Medulla oblongata (tissue), 1 donor: ENCODE measurements around the gene NTM.
"Not testable (repeated sequence)": the region's sequence is repeated elsewhere in the genome, so short reads cannot be mapped to it uniquely, and the experiment has no call there.

ENCODE experiments used
- DNase-seq: peaks from one replicate; pipeline ENCODE4 v3.0.0-alpha.2; 2015; ENCODE audit errors: extremely low spot score

Gene NTM

DNA sequence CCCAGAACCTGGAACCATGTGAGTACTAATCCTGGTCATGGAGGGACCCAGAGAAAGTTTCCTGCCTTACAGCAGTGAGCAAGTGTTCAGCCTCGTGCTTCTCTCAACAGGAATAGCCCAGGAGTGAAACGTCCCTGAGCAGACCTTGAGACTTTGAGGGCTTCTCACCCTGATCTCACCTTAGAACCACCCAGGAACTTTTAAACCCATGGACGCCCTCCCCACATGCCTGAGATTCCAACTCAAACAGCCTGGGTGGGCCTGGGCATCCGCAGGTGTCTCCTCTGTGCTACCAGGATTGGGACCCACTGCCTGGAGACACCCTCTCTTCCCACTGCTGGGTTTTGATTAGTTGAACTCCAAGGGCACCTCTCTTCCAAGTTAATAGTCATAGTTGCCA is 297.2 kb downstream of the NTM start:
- no peak for DNase-seq

GRCh38 chr11:131668500-131669400 is 298.3 kb downstream of the NTM start:
- DNase-seq, result peak; percentile 67

GRCh38 chr11:131669401-131669780 is 299.0 kb downstream of the NTM start:
- no peak for DNase-seq

- no peak for DNase-seq
Measured at GRCh38 chr11:131670876-131671275, 300.5 kb downstream of the NTM start.

DNA sequence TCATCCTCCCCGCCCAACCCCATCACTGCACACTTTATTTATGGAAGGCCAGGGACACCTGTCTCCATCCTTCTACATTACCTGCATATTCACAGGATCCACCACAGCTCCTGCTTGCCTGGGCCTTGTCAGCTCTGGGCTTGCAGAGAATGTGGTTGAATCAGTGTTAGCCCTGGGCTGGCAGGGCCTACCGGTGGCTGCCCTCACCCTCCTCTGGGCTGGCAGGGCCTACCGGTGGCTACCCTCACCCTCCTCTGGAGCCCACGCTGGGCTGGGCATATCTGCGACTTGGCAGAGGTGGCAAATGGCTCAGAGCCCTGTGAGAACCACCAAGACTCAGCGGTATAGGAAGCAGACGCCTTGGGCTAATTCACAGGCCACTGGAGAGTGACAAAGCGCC is 300.9 kb downstream of the NTM start:
- DNase-seq, result no peak

DNA sequence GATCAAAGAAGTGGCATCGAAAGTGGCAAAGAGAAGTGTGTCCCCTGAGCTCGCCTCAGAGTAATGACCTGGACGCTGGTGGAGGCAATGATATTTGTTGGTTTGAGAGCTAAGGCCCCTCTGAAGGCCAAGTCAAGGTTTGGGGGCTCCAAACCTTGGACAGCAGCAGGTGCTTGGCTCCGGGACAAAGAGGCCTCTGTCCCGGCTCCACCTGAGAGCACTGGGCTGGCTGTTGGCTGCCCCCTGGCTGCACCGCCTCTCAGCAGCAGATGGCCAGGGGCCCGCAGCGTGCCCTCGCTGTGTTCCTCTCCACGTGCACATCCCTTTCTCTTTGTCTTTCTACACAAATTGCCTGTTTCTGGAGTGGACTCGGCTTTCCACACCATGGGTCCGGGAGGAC is 301.3 kb downstream of the NTM start:
- DNase-seq, result no peak

- DNase-seq, result no peak
Measured at GRCh38 chr11:131672191-131672590, 301.8 kb downstream of the NTM start.

DNA sequence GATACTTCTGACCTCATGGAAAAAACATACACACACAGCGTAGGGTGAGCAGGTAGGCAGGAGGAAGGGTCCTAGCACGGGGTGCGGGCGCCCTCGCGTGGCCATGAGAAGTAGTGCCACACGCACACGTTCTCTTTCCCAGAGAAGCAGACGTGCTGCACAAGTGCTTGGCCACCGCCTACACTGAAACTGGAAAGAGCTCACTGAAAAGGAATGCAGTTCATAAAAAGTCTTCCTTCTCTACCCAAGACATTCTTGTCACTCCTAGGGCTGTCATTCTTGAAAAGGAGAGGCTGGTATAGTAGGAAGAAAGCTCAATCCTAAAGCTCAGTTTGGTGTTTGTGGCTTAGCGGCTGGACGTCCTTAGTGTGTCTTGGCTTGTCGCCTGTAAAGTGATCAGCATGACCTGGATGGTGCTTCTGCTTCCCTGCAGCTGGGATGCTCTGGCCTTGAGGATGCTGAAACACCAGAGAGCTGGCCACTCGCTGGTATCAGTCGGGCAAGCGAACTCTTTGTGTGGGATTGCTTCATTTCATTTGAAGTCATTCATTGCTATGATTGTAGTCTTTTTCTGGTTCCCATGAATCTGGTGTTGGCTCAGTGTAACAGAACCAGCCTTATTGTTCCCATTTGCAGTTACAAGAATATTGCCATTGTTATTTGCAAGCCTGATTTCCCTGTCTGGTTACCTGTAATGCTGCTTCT is 303.8 kb downstream of the NTM start:
- peak; percentile 87 for DNase-seq

GRCh38 chr11:131675121-131675888 is 304.9 kb downstream of the NTM start:
- no peak for DNase-seq

DNA sequence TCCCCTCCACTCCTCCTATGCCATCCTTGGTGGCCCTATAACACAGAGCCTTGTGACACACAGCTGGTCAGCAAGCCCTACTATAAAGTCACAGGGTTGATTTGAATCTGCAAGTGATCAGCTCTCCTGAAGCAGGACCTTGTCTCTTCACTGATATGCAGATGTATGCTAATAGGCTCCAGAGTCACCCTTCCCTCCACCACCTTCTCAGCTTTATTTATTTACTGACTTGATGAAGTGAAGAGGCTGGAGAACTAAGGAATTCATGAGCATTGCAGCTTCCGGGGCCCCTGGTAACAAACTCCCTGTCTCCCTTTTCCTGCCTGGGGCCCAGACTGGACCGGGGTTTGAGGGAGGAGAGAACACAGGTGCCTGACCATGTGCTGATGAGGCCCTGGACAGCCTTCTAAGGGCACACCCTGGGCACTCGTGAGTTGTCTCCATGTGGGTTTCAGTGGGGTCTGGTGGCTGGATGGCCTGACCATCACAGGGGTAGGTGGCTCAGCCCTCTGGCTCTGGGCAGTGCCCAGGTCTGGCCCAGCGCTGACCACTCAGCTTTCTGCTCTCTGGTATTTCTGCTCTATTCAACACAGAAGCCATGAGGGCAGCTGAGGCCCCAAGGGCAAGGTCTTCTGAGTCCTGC is 307.5 kb downstream of the NTM start:
- no peak for DNase-seq

GRCh38 chr11:131678658-131679340 is 308.4 kb downstream of the NTM start:
- DNase-seq, result no peak

GRCh38 chr11:131680448-131680847 is 310.0 kb downstream of the NTM start:
- not testable (repeated sequence) for DNase-seq

DNA sequence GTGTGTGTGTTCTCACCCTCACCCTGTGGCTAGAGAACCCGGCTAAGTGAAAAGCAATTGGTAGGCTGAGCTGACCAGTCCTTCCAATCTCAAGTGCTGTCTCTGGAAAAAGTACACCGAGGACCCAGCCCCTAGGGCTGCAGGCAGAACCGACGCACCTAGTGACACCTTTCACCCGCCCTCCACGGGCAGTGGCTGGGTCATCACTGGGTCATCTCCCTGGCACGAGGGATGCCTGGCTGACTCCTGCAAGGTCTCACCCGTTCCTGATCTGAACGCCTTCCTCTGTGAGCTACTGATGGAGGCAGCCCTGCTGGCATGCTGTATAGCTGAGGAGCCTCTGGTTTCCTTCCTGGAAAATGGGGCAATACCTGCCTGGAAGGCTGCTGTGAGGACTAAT is 311.5 kb downstream of the NTM start:
- DNase-seq, result no peak

DNA sequence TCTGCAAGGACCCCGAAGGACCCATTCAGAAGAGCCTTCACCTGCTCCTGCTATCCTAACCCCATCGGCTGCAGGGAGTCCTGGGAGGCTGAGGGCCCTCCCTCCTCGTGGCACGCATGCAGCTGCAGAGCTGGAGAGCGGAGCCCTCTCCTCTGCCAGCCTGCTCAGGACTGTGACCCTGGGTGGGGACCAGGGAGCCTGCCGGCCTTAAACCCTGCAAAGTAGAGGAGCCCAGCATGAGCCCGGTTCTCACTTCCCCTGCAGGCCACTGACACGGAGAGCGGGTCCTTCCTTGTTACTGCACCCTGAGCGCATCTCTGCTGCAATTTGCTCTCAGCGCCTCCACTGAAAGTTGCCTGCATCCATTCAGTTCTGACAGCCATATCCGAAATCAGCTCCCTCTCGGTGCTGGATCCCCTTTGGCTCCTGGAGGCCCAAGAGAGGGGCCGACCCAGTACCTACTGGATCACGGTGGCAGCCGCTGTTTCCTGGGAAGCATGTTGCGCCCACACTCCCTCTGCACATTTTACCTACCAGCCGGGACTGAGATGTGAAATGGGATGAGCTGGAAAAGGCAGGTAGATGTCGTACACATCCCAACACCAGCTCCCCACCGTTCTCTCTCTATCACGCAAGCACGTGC is 312.1 kb downstream of the NTM start:
- DNase-seq, result no peak

DNA sequence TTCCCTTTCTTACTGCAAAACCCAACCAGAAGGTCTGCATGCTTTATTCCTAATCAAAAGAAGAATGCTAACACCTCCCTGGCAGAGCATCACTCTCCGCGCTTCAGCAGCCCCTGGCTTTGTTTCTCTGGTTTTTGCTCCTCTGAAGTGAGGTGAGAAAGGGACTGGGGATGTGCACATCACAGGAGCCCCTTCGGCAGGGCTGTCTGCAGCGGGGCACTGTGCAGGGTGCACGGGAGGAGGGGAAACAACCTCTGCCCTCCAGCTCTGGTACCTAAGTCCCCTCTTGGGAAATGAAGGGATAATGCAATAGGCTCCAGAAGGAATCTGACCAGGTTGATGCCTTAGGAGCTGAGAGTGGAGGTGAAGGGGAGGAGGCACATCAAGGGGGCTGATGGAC is 312.7 kb downstream of the NTM start:
- no peak for DNase-seq

DNA sequence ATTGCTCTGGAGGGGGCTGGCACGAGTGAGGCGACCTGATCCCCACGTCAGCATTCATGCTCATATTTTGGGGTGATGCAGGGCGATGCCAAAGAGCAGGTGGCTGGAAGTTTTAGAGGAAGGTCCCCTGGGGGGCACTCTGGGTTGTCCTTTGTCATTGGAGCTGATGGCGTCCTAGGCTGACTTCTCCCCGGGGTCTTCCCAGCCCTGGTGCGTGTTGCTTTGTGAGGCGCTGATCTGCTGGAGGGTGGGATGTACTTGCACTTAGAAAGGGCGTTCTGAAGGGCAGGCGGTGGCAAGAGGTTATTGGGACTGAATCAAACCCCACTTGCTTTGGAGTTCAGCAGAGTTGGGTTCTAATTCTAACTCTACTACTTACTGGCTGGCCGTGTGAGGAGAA is 313.3 kb downstream of the NTM start:
- no peak for DNase-seq

DNA sequence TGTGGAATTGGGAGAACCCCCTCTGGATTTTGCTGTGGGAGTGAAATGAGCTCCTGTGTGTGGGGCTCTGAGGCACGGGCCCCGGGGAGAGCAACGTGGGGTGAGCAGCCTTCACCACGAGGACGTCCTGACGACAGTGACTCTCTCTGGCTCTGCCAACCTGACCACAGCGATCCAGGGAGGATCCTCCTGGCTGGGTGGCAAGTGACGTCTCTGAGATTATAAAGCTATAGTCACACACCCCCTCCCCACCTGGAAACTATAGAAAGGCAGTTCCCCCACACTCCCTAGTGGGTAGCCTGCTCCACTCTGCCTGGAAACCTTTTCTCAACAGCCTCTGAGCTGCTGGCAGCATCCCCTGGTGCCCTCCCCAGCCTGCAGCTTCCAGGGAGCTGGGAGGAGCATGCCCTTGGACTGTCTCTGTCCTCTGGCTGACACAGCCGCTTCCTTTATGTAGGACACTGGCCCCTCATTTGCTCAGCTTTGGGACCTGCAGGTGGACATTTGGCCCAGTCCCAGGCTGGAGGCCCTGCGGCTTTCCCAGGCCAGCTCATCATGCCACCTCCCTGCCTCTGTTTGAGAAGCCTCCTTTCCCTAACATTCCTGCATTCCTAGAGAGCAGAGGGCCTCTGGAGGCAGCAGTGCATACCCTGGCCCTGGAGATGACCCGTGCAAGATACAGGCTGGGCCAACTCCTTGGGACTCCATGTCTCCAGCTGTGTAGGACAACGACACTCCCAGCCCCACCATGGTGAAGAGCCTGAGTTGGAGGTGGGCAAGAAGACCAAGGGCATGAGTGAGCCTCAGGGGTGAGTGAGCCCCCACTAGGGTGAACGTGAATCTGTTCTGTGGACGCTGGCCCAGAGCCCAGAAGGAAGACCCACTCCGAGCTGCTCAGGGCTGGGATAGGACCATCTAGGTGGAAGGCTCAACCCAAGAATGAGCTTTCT is 314.0 kb downstream of the NTM start:
- DNase-seq, result no peak

GRCh38 chr11:131685206-131685605 is 314.8 kb downstream of the NTM start:
- no peak for DNase-seq

- no peak for DNase-seq
Measured at GRCh38 chr11:131685906-131686305, 315.5 kb downstream of the NTM start.

- DNase-seq, result no peak
Measured at GRCh38 chr11:131686836-131687235, 316.4 kb downstream of the NTM start.
